ENCODE results near the gene PDCD1.
A peak's percentile ranks its signal among the peaks of the same experiment; 100 is the strongest.
"Not testable (repeated sequence)": the region's sequence is repeated elsewhere in the genome, so short reads cannot be mapped to it uniquely, and the experiment has no call there.

The PDCD1 gene

GRCh38 chr2:241858206-241859016, at the start of gene PDCD1:
Gene PDCD1, minus strand, starts transcription at chr2:241858894. Its CDS starts 56 bp downstream, at chr2:241858838.
- no peak for TF ChIP-seq JUND (IDR thresholded peaks at IDR 0.05; ENCODE audit: low read depth)
- DNase-seq (ENCODE audit: low read depth in 1 of 2, low spot score in 1 of 2) = no peak
- in situ Hi-C loops (cut with HindIII; ENCODE audit: low pct_unique_long_range_greater_than_20kb, low sequenced_read_pairs) = no loop called here

- in situ Hi-C loops (cut with HindIII; ENCODE audit: low pct_unique_long_range_greater_than_20kb, low sequenced_read_pairs); DNase-seq (ENCODE audit: low read depth in 1 of 2, low spot score in 1 of 2): not testable (repeated sequence)
Measured at GRCh38 chr2:241907831-241908230, 49.1 kb upstream of the PDCD1 start.

- no peak for TF ChIP-seq JUND (IDR thresholded peaks at IDR 0.05; ENCODE audit: low read depth)
- in situ Hi-C loops (cut with HindIII; ENCODE audit: low pct_unique_long_range_greater_than_20kb, low sequenced_read_pairs) = no loop called here
- peak in 1 of 2 experiments; percentile 1 for DNase-seq (ENCODE audit: low read depth in 1 of 2, low spot score in 1 of 2)
Measured at GRCh38 chr2:241906826-241907570, 48.3 kb upstream of the PDCD1 start.

- DNase-seq (ENCODE audit: low read depth in 1 of 2, low spot score in 1 of 2) = not testable (repeated sequence)
Measured at GRCh38 chr2:241906378-241906770, 47.7 kb upstream of the PDCD1 start.

GRCh38 chr2:241905716-241906377, 47.2 kb upstream of the PDCD1 start:
- in situ Hi-C loops (cut with HindIII; ENCODE audit: low pct_unique_long_range_greater_than_20kb, low sequenced_read_pairs) = no loop called here
- no peak for TF ChIP-seq JUND (IDR thresholded peaks at IDR 0.05; ENCODE audit: low read depth)
- DNase-seq (ENCODE audit: low read depth in 1 of 2, low spot score in 1 of 2) = peak in 1 of 2 experiments; percentile 0

More at GRCh38 chr2:241906378-241906770, 47.7 kb upstream of the PDCD1 start:
- in situ Hi-C loops (cut with HindIII; ENCODE audit: low pct_unique_long_range_greater_than_20kb, low sequenced_read_pairs) = not testable (repeated sequence)

- in situ Hi-C loops (cut with HindIII; ENCODE audit: low pct_unique_long_range_greater_than_20kb, low sequenced_read_pairs) = no loop called here
- no peak for TF ChIP-seq JUND (IDR thresholded peaks at IDR 0.05; ENCODE audit: low read depth)
- peak in 1 of 2 experiments; percentile 0 for DNase-seq (ENCODE audit: low read depth in 1 of 2, low spot score in 1 of 2)
Measured at GRCh38 chr2:241904791-241905710, 46.4 kb upstream of the PDCD1 start.

GRCh38 chr2:241904011-241904718, 45.5 kb upstream of the PDCD1 start:
- DNase-seq (ENCODE audit: low read depth in 1 of 2, low spot score in 1 of 2) = no peak
- in situ Hi-C loops (cut with HindIII; ENCODE audit: low pct_unique_long_range_greater_than_20kb, low sequenced_read_pairs) = no loop called here
- no peak for TF ChIP-seq JUND (IDR thresholded peaks at IDR 0.05; ENCODE audit: low read depth)

GRCh38 chr2:241903121-241904010, 44.7 kb upstream of the PDCD1 start:
- no peak for TF ChIP-seq JUND (IDR thresholded peaks at IDR 0.05; ENCODE audit: low read depth)
- in situ Hi-C loops (cut with HindIII; ENCODE audit: low pct_unique_long_range_greater_than_20kb, low sequenced_read_pairs) = no loop called here
- no peak for DNase-seq (ENCODE audit: low read depth in 1 of 2, low spot score in 1 of 2)

- DNase-seq (ENCODE audit: low read depth in 1 of 2, low spot score in 1 of 2) = no peak
- in situ Hi-C loops (cut with HindIII; ENCODE audit: low pct_unique_long_range_greater_than_20kb, low sequenced_read_pairs) = no loop called here
Measured at GRCh38 chr2:241902357-241902991, 43.8 kb upstream of the PDCD1 start.

More at GRCh38 chr2:241902357-241902991, 43.8 kb upstream of the PDCD1 start:
- TF ChIP-seq JUND (IDR thresholded peaks at IDR 0.05; ENCODE audit: low read depth) = no peak

Data from T47D (cell line).